Esophagus mucosa (tissue), 1 donor: ENCODE measurements around the gene SCNN1A. TPM values are rescaled to one million over a fixed set of nuclear protein-coding genes. Genes with fewer than 3 reads are reported as not detected.

Source experiments
- ATAC-seq: fragments of 200-7000 bp; cut with Tn5 transposase; one replicate; pipeline ENCODE4 v1.9.1; 2020
- total RNA-seq: library from RNA; stranded (reverse); gene quantifications from one replicate; pipeline ENCODE4 v1.2.4, GENCODE V29; 2023
- donor health status: DM: yes; HTN: yes; CAD: no.

The SCNN1A gene
- total RNA-seq, 1 donor from 2014 or later = 142 TPM

DNA sequence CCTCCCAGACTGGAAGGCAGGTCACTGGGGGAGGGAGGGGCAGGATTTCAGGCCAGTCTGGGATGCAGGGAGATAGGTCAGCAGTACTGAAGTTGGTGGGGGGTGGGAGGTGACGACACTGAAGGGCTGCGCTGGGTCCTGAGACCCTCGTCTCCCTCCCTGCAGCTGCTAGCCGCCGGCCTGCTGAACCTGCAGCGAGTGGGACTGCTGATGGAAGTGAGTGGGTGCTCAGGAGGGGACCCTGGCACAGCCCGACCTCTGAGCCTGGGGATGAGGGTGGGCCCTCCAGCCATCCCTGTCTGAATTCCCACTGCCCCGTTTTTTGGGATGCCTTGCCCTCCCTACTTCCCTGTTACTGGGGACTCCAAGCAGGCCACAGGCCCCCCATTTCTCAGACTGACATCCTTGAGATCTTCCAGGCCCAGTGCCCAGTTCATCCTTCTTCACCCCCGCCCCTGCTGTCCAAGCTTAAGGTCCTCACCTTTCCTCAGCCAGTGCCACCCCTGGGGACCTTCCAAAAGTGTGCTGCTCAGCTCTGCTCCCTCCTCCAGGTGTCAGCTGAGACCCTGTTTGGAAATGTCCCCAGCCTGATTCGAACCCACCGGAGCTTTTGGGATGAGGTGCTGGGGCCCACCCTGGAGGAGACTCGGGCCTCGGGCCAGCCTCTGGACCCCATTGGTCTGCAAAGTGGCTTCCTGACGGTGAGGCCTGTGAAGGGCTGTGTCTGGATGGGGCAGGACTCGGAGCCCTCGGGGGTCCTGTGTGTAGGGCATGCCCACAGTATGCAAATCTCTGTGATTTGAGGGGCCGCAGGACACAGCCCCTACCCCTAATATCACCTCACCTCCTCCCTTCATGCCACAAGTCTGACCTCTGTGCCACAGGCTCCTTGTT lies 59.4 kb downstream of the SCNN1A start:
- no peak for ATAC-seq

- no peak for ATAC-seq
These were observed 60.2 kb downstream of the SCNN1A start for GRCh38 chr12:6315184-6315583.

DNA sequence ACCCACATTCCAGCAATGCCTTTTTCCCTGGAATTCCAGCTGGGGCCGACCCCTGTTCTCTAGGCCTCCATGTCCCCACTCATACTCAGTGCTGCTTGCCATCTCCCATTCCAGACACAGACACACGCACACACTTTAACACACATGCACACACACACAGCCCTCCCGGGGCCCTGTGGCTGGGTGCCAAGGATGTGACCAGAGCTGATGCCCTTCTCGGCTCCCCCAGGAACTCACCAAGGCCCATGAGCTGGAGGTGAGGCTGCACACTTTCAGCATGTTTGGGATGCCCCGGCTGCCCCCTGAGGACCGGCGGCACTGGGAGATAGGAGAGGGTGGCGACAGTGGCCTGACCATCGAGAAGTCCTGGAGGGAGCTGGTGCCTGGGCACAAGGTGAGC lies 60.6 kb downstream of the SCNN1A start:
- ATAC-seq = no peak

- ATAC-seq = peak; percentile 34
These were observed 61.9 kb downstream of the SCNN1A start for GRCh38 chr12:6313326-6313940.

GRCh38 chr12:6312529-6313325 lies 62.6 kb downstream of the SCNN1A start:
- peak; percentile 79 for ATAC-seq

DNA sequence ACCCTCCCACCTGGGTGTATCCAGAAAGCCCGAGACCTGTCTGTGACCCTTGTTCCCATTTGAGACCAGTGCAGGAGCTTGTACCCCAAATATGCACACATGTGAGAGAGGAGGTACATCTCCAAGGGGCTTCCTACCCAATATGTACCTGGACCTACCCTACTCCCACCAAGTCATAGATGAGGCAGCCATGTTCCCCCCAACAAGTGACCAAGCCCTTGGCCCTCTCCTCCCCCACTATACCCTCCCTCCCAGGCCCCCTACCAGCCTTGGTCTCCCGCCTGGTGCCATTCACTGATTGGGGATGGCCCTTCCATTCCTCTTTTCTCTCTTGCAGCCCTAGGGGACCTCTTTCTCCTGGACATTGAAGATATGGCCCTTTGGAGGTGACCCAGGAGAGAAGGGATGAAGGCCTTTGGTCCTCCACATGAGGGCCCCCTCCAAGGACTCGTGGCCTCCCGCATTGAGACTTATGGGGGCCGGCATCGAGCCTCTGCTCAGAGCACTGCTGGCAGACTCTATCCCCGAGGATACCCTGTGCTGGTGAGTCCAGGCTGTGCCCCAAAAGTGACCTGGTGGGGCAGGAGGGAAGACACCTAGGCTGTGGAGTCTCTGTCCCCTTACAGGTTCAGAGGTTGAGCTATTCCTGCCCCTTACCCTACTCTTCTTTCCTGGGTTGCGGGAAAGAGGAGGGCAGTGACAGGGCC lies 63.4 kb downstream of the SCNN1A start:
- ATAC-seq = no peak

DNA sequence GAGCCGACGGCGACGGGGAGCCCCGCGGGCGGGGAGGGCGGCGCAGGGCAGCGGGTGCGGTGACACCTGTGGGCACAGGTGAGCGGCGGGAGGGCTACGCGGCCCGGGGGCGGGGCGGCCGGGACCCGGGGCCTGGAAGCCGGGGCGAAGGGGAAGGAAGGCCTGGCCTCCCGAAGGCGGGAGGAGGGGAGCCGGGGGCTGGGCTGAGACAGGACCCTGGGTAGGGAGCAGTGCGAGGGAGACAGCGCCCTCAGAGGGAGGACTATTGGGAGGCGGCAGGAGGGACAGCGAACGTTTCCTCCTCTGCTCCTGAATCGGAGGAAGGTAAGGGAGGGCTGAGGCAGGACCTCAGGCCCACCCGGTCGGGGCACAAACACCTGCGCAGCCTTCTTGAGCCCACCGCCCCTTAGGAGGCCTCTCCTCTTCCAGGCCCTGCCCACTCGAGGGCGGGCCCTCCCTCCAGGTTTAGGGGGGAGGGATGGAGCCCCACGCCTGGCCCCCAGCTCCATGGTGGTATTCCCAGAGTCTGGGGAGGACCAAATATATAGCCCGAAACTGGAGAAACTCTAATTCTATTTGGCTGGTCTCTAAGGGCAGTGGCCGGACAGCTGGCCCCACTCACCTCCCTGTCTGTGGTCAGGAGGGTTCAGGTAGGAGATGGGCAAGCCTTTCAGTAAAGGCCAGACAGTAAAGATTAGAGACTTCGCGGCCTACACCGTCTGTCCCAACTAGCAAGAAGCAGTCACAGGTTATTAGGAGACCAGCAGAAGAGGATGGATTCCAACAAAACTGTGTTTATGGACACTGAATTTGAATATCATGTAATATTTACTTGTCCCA lies 64.4 kb downstream of the SCNN1A start:
- no peak for ATAC-seq

DNA sequence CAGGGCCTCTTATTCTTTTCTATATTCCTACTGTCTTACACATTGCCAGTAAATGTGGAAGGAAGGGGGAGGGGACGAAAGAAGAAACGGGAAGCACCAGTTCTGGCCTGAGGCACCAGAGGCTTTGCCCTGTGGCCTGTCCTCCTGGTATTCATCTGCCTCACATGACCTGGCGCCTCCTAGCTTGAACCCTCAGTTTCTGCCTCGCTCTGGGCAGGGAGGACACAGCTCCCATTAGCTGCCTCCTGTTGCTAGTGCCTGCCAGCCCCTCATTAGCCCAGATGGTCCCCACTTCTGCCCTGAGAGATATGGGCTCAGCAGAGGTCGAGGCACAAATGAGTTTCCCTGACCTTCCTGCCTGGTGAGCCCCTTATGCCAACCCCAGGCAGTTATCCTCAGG lies 67.8 kb downstream of the SCNN1A start:
- no peak for ATAC-seq

DNA sequence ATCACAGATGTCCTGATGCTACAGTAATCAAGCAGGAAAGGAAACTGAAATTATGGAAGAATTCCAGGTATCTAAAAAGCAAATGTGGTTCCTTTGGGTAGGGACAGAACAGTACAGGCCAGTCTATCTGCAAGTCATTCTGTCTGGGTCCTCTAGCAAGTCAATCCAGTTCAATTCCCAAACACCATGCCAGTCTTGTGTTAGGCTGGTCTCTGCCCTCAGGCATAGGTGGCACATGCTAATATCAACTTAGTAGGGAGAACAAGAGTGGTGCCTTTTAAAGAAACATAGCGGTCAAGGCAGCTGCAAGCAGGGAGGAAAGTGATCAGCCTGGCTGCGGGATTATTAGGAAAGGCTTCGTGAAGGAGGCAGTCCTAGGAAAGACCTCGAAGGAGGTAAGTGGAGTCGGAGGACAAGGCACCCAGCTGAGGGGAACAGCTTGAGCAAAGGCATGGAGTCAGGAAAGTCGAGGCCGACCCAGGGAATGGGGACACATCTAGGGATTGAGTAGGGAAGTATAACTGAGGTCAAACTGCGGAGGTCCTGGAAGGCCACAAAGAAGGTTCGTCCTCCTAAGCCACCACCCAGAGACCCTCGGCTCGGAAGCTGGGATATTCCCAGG lies 68.7 kb downstream of the SCNN1A start:
- peak; percentile 21 for ATAC-seq

- no peak for ATAC-seq
These were observed 69.2 kb downstream of the SCNN1A start for GRCh38 chr12:6306151-6306550.

- no peak for ATAC-seq
These were observed 72.3 kb downstream of the SCNN1A start for GRCh38 chr12:6303071-6303470.

- ATAC-seq = no peak
These were observed 72.7 kb downstream of the SCNN1A start for GRCh38 chr12:6302621-6303020.

DNA sequence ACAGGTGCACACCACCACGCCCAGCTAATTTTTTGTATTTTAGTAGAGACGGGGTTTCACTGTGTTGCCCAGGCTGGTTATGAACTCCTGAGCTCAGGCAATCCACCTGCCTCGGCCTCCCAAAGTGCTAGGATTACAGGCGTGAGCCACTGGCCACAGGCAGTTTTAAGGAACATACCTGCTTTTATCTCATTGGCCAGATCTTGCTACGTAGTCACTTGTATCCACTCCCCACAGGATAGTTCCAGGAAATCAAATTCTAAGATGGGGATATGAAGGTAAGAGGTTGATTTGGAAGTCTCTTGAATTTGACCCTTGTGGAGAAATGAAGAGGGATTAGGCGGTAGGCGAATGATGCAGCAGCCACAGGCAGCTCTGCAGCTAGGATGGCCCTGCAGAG lies 73.6 kb downstream of the SCNN1A start:
- ATAC-seq = no peak

DNA sequence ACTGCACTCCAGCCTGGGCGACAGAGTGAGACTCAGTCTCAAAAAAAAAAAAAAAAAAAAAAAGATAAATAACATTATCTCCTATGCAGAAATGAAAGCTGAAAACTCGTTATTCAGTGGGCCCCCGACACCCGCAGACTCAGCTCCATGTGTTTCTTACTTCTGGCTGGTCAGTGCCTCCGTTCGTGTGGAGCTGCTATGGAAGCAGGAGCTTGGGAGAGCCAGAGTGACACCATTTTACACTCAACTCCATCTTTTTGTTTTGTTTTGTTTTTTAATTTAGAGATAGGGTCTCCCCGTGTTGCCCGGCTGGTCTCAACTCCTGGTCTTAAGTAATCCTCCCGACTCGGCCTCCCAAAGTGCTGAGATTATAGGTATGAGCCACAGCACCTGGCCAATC lies 78.2 kb downstream of the SCNN1A start:
- ATAC-seq = no peak

Other genes with a start within 250 kb of the SCNN1A start
- 597 TPM for gene CD9, start 175.2 kb downstream of the SCNN1A start, total RNA-seq
- 21.1 TPM for gene PLEKHG6, start 64.9 kb downstream of the SCNN1A start, total RNA-seq
- gene TNFRSF1A, start 33.5 kb downstream of the SCNN1A start, total RNA-seq = 99.3 TPM
- 84.2 TPM for gene LTBR, start 8.6 kb upstream of the SCNN1A start, total RNA-seq
- gene CD27, start 69.4 kb upstream of the SCNN1A start, total RNA-seq = 0.40 TPM
- gene TAPBPL, start 76.5 kb upstream of the SCNN1A start, total RNA-seq = 11.4 TPM
- gene VAMP1, start 95.1 kb upstream of the SCNN1A start, total RNA-seq = 1.6 TPM
- gene MRPL51, start 117.7 kb upstream of the SCNN1A start, total RNA-seq = 180 TPM
- gene NCAPD2, start 118.5 kb upstream of the SCNN1A start, total RNA-seq = 37.4 TPM
- 3,825 TPM for gene GAPDH, start 159.0 kb upstream of the SCNN1A start, total RNA-seq
- gene IFFO1, start 180.5 kb upstream of the SCNN1A start, total RNA-seq = 1.2 TPM
- gene NOP2, start 192.7 kb upstream of the SCNN1A start, total RNA-seq = 30.6 TPM
- 119 TPM for gene CHD4, start 231.8 kb upstream of the SCNN1A start, total RNA-seq